ENCODE data around the gene AUP1. TPM values are rescaled to one million over a fixed set of nuclear protein-coding genes. Genes with fewer than 3 reads are reported as not detected.

The AUP1 gene
- total RNA-seq, 4 donors from 2014 or later: 111 to 170 (median 145) TPM

DNA sequence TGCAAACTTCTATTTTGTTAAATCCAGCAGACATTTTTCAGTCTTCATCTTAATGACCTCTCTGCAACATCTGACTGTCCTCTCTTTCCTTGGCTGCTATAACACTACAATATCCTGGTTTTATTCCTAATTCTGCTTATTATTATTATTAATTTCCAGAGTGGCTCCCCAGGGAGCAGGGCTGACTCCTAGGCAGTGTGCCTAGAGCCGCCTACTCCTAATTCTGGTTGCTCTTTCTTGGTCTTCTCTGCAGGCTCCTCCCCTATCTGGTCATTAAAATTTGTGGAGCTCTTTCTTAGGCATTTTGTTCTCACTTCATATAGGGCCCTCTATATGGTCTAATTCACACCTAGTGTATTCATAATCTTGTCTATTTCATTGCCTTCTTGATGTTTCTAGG, 13.5 kb upstream of the AUP1 start:
- H3K4me1 ChIP-seq: peaks cover 2% of the 10 kb centered on the region
- H3K36me3 ChIP-seq: no peaks in the 10 kb centered on the region
- WGBS: 81% methylated on average over 1 of the region's 1 CpG
- no peak for DNase-seq (ENCODE audit: low spot score in 2 of 2)
- no peaks in the 10 kb centered on the region for H3K9me3 ChIP-seq
- H3K27ac ChIP-seq: no peak overlapping the region
- no peaks in the 10 kb centered on the region for H3K27me3 ChIP-seq
- no peak for TF ChIP-seq EP300 (IDR thresholded peaks at IDR 0.05)
- TF ChIP-seq, protein P1, sequence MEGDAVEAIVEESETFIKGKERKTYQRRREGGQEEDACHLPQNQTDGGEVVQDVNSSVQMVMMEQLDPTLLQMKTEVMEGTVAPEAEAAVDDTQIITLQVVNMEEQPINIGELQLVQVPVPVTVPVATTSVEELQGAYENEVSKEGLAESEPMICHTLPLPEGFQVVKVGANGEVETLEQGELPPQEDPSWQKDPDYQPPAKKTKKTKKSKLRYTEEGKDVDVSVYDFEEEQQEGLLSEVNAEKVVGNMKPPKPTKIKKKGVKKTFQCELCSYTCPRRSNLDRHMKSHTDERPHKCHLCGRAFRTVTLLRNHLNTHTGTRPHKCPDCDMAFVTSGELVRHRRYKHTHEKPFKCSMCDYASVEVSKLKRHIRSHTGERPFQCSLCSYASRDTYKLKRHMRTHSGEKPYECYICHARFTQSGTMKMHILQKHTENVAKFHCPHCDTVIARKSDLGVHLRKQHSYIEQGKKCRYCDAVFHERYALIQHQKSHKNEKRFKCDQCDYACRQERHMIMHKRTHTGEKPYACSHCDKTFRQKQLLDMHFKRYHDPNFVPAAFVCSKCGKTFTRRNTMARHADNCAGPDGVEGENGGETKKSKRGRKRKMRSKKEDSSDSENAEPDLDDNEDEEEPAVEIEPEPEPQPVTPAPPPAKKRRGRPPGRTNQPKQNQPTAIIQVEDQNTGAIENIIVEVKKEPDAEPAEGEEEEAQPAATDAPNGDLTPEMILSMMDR (IDR thresholded peaks at IDR 0.05): no peak
- no peak overlapping the region for H3K4me3 ChIP-seq

DNA sequence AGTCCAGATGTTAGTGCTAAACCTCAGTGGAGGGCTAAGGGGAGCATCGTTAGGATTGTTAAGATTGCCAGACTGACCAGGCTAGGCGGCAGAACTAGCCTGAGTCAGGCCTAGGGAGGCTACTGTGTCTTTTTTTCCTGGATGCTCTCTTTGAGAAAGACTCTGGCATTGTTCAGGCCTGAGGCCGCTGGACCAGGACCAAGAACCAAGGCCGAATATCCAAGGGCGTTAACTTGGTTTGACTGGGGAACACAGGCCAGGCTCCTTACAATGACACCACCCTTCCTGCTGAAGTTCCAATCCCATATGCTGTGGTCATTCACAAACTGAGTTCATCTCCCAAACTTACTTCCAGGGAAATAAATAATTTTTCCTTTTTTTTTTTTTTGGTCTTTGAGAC, 10.8 kb upstream of the AUP1 start:
- WGBS: 59% methylated on average over 5 of the region's 5 CpGs
- H3K4me1 ChIP-seq: peaks cover 2% of the 10 kb centered on the region
- H3K27ac ChIP-seq: no peak overlapping the region
- H3K9me3 ChIP-seq: no peaks in the 10 kb centered on the region
- DNase-seq (ENCODE audit: low spot score in 2 of 2): no peak
- H3K4me3 ChIP-seq: no peak overlapping the region
- TF ChIP-seq POLR2A (IDR thresholded peaks at IDR 0.05) (no peak), POLR2AphosphoS5 (IDR thresholded peaks at IDR 0.05) (no peak), EP300 (IDR thresholded peaks at IDR 0.05) (no peak)
- TF ChIP-seq, protein P1 (IDR thresholded peaks at IDR 0.05): no peak
- H3K27me3 ChIP-seq: no peaks in the 10 kb centered on the region
- H3K36me3 ChIP-seq: no peaks in the 10 kb centered on the region

DNA sequence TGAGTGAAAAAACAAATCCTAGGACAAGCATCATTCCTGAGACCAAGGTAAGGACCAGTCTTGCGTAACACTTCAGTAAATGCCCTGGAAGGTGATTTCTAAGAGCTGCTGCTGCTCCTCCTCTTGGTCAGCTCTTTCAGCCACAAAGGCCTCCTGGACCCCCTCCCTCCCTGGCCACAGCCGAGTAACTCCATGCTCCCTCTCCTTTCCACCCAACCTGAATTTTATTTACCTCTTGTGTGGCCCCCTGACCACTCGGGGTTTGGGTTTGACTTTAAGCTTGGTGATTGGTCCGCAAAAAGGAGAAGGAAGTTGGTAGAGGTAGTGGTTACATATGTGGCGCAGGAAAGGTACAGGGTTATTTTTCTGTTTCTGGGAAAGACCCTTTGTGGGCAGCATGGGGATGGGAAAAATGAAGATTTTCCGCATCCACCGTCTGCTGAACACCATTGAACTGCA, 9.4 kb upstream of the AUP1 start:
- 76% methylated on average over 7 of the region's 7 CpGs for WGBS
- TF ChIP-seq, protein P1 (IDR thresholded peaks at IDR 0.05): no peak
- TF ChIP-seq EP300 (IDR thresholded peaks at IDR 0.05) (no peak), POLR2A (IDR thresholded peaks at IDR 0.05) (no peak), POLR2AphosphoS5 (IDR thresholded peaks at IDR 0.05) (no peak)
- Histone ChIP-seq H3K27me3 (no peaks in the 10 kb centered on the region), H3K9me3 (no peaks in the 10 kb centered on the region), H3K4me1 (peaks cover 2% of the 10 kb centered on the region), H3K4me3 (no peak overlapping the region), H3K27ac (no peak overlapping the region), H3K36me3 (peaks cover under 1% of the 10 kb centered on the region)
- DNase-seq (ENCODE audit: low spot score in 2 of 2): no peak

DNA sequence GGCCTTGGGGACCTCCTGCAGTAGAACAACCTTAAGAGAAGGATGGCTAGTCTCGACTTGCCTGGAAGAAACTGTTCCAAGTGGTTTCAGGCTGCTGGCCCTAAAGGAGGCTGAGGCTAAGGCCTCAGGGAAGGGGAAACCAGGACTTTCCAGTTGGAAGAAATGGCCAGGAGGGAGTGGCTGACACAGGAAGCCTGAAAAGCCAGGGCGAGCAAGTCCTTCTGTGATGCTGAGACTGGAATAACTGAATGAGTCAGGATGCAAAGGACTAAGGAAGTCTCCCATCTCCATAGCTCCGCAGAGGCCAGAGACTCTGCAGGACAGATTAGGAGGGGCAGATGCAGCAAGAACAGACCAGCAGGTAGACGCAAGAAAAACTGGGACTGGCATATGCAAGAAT, 7.6 kb upstream of the AUP1 start:
- WGBS: 44% methylated on average over 4 of the region's 4 CpGs
- H3K36me3 ChIP-seq: peaks cover 17% of the 10 kb centered on the region
- H3K4me3 ChIP-seq: no peak overlapping the region
- no peaks in the 10 kb centered on the region for H3K27me3 ChIP-seq
- H3K4me1 ChIP-seq: peaks cover 2% of the 10 kb centered on the region
- no peak for DNase-seq (ENCODE audit: low spot score in 2 of 2)
- no peak overlapping the region for H3K27ac ChIP-seq
- TF ChIP-seq, protein P1 (IDR thresholded peaks at IDR 0.05): no peak
- no peak for TF ChIP-seq POLR2AphosphoS5 (IDR thresholded peaks at IDR 0.05)
- TF ChIP-seq POLR2A (IDR thresholded peaks at IDR 0.05): no peak
- H3K9me3 ChIP-seq: no peaks in the 10 kb centered on the region

DNA sequence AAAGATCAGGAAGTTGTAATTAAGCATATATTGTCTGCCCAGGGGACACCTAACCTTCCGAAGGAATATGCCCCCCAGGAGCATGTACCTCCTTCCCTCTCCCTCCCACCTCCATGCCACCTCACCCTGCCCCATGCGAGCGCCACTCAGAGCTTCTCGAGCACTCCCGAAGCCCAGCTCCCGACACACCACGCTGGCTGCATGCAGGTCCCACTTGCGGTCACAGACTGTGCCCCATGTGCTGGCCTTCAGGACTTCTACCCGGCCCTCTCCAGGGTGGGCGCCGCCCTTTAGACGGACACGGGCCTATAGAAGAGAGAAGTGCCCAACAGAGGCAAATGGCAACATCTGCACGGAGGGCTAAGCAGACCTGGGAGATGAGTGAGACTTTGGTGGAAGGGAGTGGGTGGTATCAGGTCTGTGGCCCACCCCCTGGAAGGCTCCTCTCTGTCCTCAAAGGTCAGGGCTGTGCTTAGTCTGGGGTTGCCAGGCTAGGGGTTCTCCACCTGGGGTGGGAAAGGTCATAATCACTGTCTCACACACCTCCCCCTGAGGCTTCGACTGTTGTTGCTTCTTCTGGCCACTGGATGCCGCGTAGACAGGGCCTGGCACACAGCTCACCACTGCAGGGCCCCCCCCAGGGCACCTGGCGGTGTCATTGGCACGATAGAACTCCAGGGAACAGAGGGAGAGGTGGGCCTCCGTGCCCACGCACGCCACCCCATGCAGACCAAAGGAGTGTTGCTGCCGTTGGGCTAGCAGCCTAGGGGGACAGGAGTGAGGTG, 6.9 kb upstream of the AUP1 start:
- Histone ChIP-seq H3K27ac (no peak overlapping the region), H3K36me3 (peaks cover 17% of the 10 kb centered on the region), H3K4me1 (peaks cover 6% of the 10 kb centered on the region), H3K4me3 (no peak overlapping the region), H3K9me3 (no peaks in the 10 kb centered on the region), H3K27me3 (no peaks in the 10 kb centered on the region)
- no peak for TF ChIP-seq POLR2AphosphoS5 (IDR thresholded peaks at IDR 0.05)
- TF ChIP-seq EP300 (IDR thresholded peaks at IDR 0.05): no peak
- no peak for TF ChIP-seq POLR2A (IDR thresholded peaks at IDR 0.05)
- TF ChIP-seq, protein P1 (IDR thresholded peaks at IDR 0.05): no peak
- WGBS: 79% methylated on average over 23 of the region's 23 CpGs
- no peak for DNase-seq (ENCODE audit: low spot score in 2 of 2)
